Measurements from ENCODE around the gene ADCYAP1.

The ADCYAP1 gene

DNA sequence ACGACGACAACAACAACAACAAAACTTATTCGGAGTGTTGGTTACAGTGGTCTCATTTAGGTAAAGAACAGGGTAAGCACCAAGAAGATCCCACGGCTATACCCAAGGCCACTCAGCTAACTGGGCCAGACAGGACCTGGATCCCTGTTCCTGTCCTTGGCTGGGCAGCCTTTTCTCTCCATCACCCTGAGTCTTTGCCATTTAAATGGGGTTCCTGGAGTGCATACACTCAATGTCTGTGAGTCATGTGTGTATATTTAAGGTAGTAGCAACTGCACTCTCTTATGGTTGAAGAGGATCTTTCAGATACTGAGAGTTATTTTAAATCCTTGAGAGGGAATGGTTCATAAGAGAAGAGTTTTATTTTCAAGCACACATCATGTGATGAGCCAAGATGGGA, 35.3 kb downstream of the ADCYAP1 start:
- Histone ChIP-seq H2AFZ (ENCODE audit: low read length) (no peak overlapping the region), H3K27ac (ENCODE audit: low read length) (no peak overlapping the region), H3K9me3 (replicated peaks; ENCODE audit: insufficient read depth, low read length) (no peaks in the 10 kb centered on the region), H3F3A (ENCODE audit: insufficient read depth, low read length) (no peaks in the 10 kb centered on the region), H3K9ac (ENCODE audit: low read length) (no peak overlapping the region), H3K4me2 (ENCODE audit: low read depth, low read length) (no peak overlapping the region), H3K9me2 (replicated peaks; ENCODE audit: insufficient read depth, low read length) (no peaks in the 10 kb centered on the region), H3K27me3 (replicated peaks; ENCODE audit: insufficient read depth, low read length) (no peaks in the 10 kb centered on the region), H3K36me3 (replicated peaks; ENCODE audit: insufficient read depth, low read length) (no peaks in the 10 kb centered on the region), H3K79me2 (ENCODE audit: low read length) (no peaks in the 10 kb centered on the region), H3K4me1 (ENCODE audit: low read length) (no peaks in the 10 kb centered on the region), H3K4me3 (ENCODE audit: low read length) (no peak overlapping the region), H4K20me1 (ENCODE audit: insufficient read depth, low read length) (no peaks in the 10 kb centered on the region)
- no peak for DNase-seq
- TF ChIP-seq EZH2phosphoT487 (IDR thresholded peaks at IDR 0.05; ENCODE audit: low read length) (no peak), EZH2 (optimal IDR thresholded peaks at IDR 0.05; ENCODE audit: low read depth, low read length) (no peak)
- TF ChIP-seq, protein P1, sequence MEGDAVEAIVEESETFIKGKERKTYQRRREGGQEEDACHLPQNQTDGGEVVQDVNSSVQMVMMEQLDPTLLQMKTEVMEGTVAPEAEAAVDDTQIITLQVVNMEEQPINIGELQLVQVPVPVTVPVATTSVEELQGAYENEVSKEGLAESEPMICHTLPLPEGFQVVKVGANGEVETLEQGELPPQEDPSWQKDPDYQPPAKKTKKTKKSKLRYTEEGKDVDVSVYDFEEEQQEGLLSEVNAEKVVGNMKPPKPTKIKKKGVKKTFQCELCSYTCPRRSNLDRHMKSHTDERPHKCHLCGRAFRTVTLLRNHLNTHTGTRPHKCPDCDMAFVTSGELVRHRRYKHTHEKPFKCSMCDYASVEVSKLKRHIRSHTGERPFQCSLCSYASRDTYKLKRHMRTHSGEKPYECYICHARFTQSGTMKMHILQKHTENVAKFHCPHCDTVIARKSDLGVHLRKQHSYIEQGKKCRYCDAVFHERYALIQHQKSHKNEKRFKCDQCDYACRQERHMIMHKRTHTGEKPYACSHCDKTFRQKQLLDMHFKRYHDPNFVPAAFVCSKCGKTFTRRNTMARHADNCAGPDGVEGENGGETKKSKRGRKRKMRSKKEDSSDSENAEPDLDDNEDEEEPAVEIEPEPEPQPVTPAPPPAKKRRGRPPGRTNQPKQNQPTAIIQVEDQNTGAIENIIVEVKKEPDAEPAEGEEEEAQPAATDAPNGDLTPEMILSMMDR (IDR thresholded peaks at IDR 0.05; ENCODE audit: low read length): no peak

DNA sequence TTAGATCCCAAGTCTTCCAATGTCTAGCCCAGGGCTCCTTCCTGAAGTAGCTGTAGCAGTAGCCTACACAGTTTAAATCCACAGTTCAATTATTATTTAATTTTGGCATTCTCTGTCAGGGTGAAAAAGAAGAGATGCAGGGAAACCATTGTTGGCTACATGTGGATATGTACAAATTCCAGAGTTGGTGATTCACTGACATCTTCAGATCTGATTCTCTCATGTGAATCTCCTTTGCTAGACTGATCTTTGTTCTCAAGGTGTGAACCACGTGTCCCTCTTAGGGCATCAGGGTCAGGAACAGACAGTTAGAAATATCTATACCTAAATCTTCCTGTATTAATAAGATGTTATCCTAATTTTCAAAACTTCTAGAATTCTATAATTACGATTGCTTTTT, 36.7 kb downstream of the ADCYAP1 start:
- Histone ChIP-seq H3K36me3 (replicated peaks; ENCODE audit: insufficient read depth, low read length) (no peaks in the 10 kb centered on the region), H3K4me1 (ENCODE audit: low read length) (no peaks in the 10 kb centered on the region), H3K4me3 (ENCODE audit: low read length) (no peak overlapping the region)

DNA sequence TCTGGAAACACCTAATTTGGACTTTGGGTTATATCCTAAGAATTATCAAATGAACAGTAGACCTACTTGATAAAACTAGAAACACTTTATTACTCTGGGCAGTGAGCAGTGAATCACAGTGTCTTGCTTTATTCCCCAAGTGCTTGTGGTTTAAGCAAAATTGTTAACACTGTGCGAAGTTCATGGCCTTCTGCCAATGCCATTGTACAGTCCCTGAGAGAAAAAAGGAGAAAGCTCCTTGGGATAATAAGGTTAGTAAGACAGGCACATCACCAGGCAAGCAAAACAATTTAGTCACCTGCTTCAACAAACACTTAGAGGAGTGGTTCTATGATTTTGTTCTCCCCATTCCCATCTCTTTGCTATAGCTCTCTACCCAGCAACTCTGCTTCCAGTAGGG, 39.8 kb downstream of the ADCYAP1 start:
- Histone ChIP-seq H3K27ac (ENCODE audit: low read length) (no peak overlapping the region), H3F3A (ENCODE audit: insufficient read depth, low read length) (no peaks in the 10 kb centered on the region), H3K4me1 (ENCODE audit: low read length) (no peaks in the 10 kb centered on the region), H3K9me2 (replicated peaks; ENCODE audit: insufficient read depth, low read length) (no peaks in the 10 kb centered on the region), H3K36me3 (replicated peaks; ENCODE audit: insufficient read depth, low read length) (no peaks in the 10 kb centered on the region), H3K4me3 (ENCODE audit: low read length) (no peak overlapping the region), H3K9me3 (replicated peaks; ENCODE audit: insufficient read depth, low read length) (no peaks in the 10 kb centered on the region), H4K20me1 (ENCODE audit: insufficient read depth, low read length) (no peaks in the 10 kb centered on the region), H3K27me3 (replicated peaks; ENCODE audit: insufficient read depth, low read length) (no peaks in the 10 kb centered on the region), H3K4me2 (ENCODE audit: low read depth, low read length) (no peak overlapping the region), H3K79me2 (ENCODE audit: low read length) (no peaks in the 10 kb centered on the region), H2AFZ (ENCODE audit: low read length) (no peak overlapping the region), H3K9ac (ENCODE audit: low read length) (no peak overlapping the region)
- TF ChIP-seq EZH2 (optimal IDR thresholded peaks at IDR 0.05; ENCODE audit: low read depth, low read length) (no peak), EZH2phosphoT487 (IDR thresholded peaks at IDR 0.05; ENCODE audit: low read length) (no peak)
- TF ChIP-seq, protein P1 (IDR thresholded peaks at IDR 0.05; ENCODE audit: low read length): no peak
- no peak for DNase-seq

More for the DNA sequence above, 36.7 kb downstream of the ADCYAP1 start:
- Histone ChIP-seq H3K79me2 (ENCODE audit: low read length) (no peaks in the 10 kb centered on the region), H3K9me2 (replicated peaks; ENCODE audit: insufficient read depth, low read length) (no peaks in the 10 kb centered on the region), H3K9me3 (replicated peaks; ENCODE audit: insufficient read depth, low read length) (no peaks in the 10 kb centered on the region), H3K9ac (ENCODE audit: low read length) (no peak overlapping the region), H3K27ac (ENCODE audit: low read length) (no peak overlapping the region), H4K20me1 (ENCODE audit: insufficient read depth, low read length) (no peaks in the 10 kb centered on the region), H3K27me3 (replicated peaks; ENCODE audit: insufficient read depth, low read length) (no peaks in the 10 kb centered on the region), H3K4me2 (ENCODE audit: low read depth, low read length) (no peak overlapping the region), H2AFZ (ENCODE audit: low read length) (no peak overlapping the region), H3F3A (ENCODE audit: insufficient read depth, low read length) (no peaks in the 10 kb centered on the region)
- TF ChIP-seq EZH2phosphoT487 (IDR thresholded peaks at IDR 0.05; ENCODE audit: low read length) (no peak), EZH2 (optimal IDR thresholded peaks at IDR 0.05; ENCODE audit: low read depth, low read length) (no peak)
- TF ChIP-seq, protein P1 (IDR thresholded peaks at IDR 0.05; ENCODE audit: low read length): no peak
- no peak for DNase-seq
